Spleen (tissue), 13 donors: ENCODE results near the gene SV2A. TPM values are rescaled to one million over a fixed set of nuclear protein-coding genes. Genes with fewer than 3 reads are reported as not detected.

ENCODE experiments used
- DNase-seq: peaks from one replicate; pipeline ENCODE4 v3.0.0-alpha.2; 2020
- H3K27ac ChIP-seq, 8 donors: fragments of 200-600 bp; sonication (generic) in 7 of 8; 1 replicate in 4 of 8; 2 replicates in 4 of 8; pipeline versions ENCODE4 v1.5.0 to v1.8.0; 2016 to 2021; ENCODE audit warnings: inconsistent platforms in 4 of 8, mild to moderate bottlenecking in 4 of 8, moderate library complexity in 1 of 8
- H3K27me3 ChIP-seq, 7 donors: fragments of 200-600 bp; sonication (generic) in 6 of 7; replicated peaks in 1 of 7; 1 replicate in 4 of 7; 2 replicates in 3 of 7; pipeline versions ENCODE4 v1.5.0 to v1.8.0; 2016 to 2021; ENCODE audit warnings: inconsistent platforms in 3 of 7, mild to moderate bottlenecking in 1 of 7
- H3K36me3 ChIP-seq, 6 donors: fragments of 200-600 bp; sonication (generic) in 5 of 6; 1 replicate in 4 of 6; 2 replicates in 2 of 6; pipeline versions ENCODE4 v1.5.0 to v1.8.0; 2016 to 2021; ENCODE audit warnings: inconsistent platforms in 2 of 6
- H3K4me1 ChIP-seq, 6 donors: fragments of 200-600 bp; sonication (generic) in 5 of 6; 1 replicate in 3 of 6; 2 replicates in 3 of 6; pipeline versions ENCODE4 v1.5.0 to v1.8.0; 2016 to 2021; ENCODE audit warnings: inconsistent platforms in 3 of 6
- H3K4me3 ChIP-seq, 8 donors: fragments of 200-600 bp; sonication (generic) in 7 of 8; 1 replicate in 4 of 8; 2 replicates in 4 of 8; pipeline versions ENCODE4 v1.5.0 to v1.8.0; 2016 to 2021; ENCODE audit warnings: inconsistent platforms in 4 of 8, mild to moderate bottlenecking in 4 of 8, moderate library complexity in 2 of 8
- H3K9me3 ChIP-seq, 8 donors: fragments of 200-600 bp; sonication (generic) in 7 of 8; 1 replicate in 4 of 8; 2 replicates in 4 of 8; pipeline versions ENCODE4 v1.5.0 to v1.8.0; 2016 to 2021; ENCODE audit warnings: inconsistent platforms in 4 of 8
- POLR2A ChIP-seq, 3 donors: fragments of 450-650 bp; IDR thresholded peaks; one replicate each; pipeline ENCODE4 v1.5.1; 2017; ENCODE audit warnings: antibody characterized with exemption in 3 of 3, mild to moderate bottlenecking in 1 of 3
- POLR2AphosphoS5 ChIP-seq, 3 donors: sonication (generic); formaldehyde crosslinking; IDR thresholded peaks; one replicate each; pipeline ENCODE4 v1.5.1; 2017; ENCODE audit warnings: antibody characterized with exemption in 3 of 3
- whole genome bisulfite sequencing, 5 donors: extraction: QIAGEN DNeasy Blood & Tissue Kit in 3 of 5; methylation state at CpG; one replicate each; pipeline versions ENCODE4 v1.1.5 to v1.1.7; 2013 to 2018; 5-methylcytosine and 5-hydroxymethylcytosine counted together
- intact Hi-C: fragments of 100-400 bp; cut with DNase I; formaldehyde crosslinking; loops from one replicate; pipeline ENCODE4 v1.15.0; 2023; ENCODE audit warnings: low total_unique reads
- long read RNA-seq, 2 donors: transcript quantifications; one replicate each; lab custom pipeline, GENCODE V29; 2026
- polyA plus RNA-seq, 3 donors: library from polyadenylated mRNA; stranded (reverse); fragments of 200-250 nt; gene quantifications; one replicate each; pipeline ENCODE4 v1.2.1, GENCODE V29; 2013
- total RNA-seq, 7 donors: library from RNA; depleted of rRNA in 3 of 7; stranded (reverse); fragments of >200 nt in 3 of 7; fragmentation: NEBNext Ultra II Directional in 4 of 7; extraction: Animal tissue kit (Norgen Biotek cat#: 25700) in 4 of 7; gene quantifications; one replicate each; pipeline versions ENCODE4 v1.1.0 to v1.2.1, GENCODE V29; 2016 to 2021
- TF ChIP-seq, protein P1 (sequence below), 11 experiments: fragments of 200-600 bp in 7 of 11; fragments of 450-650 bp in 4 of 11; sonication (generic) in 4 of 11; IDR thresholded peaks in 8 of 11; conservative IDR thresholded peaks in 3 of 11; 1 replicate in 7 of 11; 2 replicates in 4 of 11; pipeline versions ENCODE4 v1.4.0 to v1.8.0; 2016 to 2021; ENCODE audit warnings: antibody characterized with exemption in 11 of 11, inconsistent platforms in 4 of 11, mild to moderate bottlenecking in 1 of 11
- donor health status: healthy with polysubstance abuse.
- donor health status: DM: no; HTN: no; CAD: no; lungs with moderate emphysema.
- donor health status: DM: no; HTN: no; CAD: no.
- donor health status: Bipolar disorder and iron deficiency.
- donor health status: healthy.
- donor health status: DM: no; HTN: no; CAD: no.
- donor health status: DM: yes; HTN: yes; CAD: no.

Gene SV2A
- total RNA-seq (1 to 10 TPM; 1.1 to 3.7 (median 2.5) TPM), polyA plus RNA-seq (under 1 TPM; 0.43 to 0.90 (median 0.64) TPM)
- long read RNA-seq, donor 1, result 0 reads
- long read RNA-seq, donor 2, result 0 reads

DNA sequence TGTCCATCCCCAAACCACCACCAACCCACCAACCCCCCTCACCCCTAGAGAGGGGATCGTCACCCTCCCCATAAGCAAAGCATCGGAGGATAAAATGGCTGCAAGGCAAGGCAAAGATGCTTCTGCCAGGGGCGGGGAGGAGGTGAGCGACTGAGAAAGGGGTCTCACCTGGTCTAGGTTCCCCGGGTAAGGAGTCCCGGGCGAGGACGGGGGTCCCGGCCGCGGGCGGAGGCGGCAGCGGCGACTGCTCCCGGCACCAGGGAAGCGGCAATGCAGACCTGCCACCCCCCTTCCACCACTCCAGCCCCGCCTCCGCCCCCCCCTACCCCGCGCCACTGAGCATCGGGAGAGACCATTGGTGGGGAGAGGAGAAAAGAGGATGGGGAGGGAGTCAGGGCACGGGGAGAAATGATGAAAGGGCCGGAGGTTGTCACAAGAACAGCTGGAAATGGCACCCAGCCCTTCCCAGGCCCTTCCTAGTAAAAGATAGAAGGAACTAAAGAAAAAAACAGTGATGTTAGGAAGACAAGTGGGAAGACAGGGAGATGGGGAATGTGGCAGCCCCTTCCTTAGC lies at the start of gene SV2A:
TSS of gene SV2A (minus strand) at position 274 of the 574 bp plus-strand sequence. CDS start 4,004 bp downstream, outside the sequence.
- WGBS, 5 donors, result 0 to 3% (median 1%) methylated on average over 17 to 24 of the region's 24 CpGs
- DNase-seq, result no peak

GRCh38 chr1:149967041-149967440 lies 49.4 kb upstream of the SV2A start:
- H3K27me3 ChIP-seq, result no peaks in the 10 kb centered on the region
- no peak for DNase-seq
- H3K9me3 ChIP-seq, result no peaks in the 10 kb centered on the region
- no peak overlapping the region for H3K27ac ChIP-seq
- peaks cover 0 to 78% (median 46%) of the 10 kb centered on the region in 6 donors for H3K36me3 ChIP-seq
- WGBS, 5 donors, result 88 to 95% (median 91%) methylated on average over 3 of the region's 3 CpGs
- intact Hi-C loops, result no loop called here
- TF ChIP-seq POLR2A (IDR thresholded peaks at IDR 0.05) (no peak), POLR2AphosphoS5 (IDR thresholded peaks at IDR 0.05) (no peak)
- TF ChIP-seq, protein P1, sequence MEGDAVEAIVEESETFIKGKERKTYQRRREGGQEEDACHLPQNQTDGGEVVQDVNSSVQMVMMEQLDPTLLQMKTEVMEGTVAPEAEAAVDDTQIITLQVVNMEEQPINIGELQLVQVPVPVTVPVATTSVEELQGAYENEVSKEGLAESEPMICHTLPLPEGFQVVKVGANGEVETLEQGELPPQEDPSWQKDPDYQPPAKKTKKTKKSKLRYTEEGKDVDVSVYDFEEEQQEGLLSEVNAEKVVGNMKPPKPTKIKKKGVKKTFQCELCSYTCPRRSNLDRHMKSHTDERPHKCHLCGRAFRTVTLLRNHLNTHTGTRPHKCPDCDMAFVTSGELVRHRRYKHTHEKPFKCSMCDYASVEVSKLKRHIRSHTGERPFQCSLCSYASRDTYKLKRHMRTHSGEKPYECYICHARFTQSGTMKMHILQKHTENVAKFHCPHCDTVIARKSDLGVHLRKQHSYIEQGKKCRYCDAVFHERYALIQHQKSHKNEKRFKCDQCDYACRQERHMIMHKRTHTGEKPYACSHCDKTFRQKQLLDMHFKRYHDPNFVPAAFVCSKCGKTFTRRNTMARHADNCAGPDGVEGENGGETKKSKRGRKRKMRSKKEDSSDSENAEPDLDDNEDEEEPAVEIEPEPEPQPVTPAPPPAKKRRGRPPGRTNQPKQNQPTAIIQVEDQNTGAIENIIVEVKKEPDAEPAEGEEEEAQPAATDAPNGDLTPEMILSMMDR (IDR thresholded peaks at IDR 0.05 in 8 of 11, conservative IDR thresholded peaks at IDR 0.05 in 3 of 11), result no peak
- H3K4me3 ChIP-seq, result no peak overlapping the region
- peaks cover 5 to 15% (median 7%) of the 10 kb centered on the region in 6 donors for H3K4me1 ChIP-seq

More for the DNA sequence above, at the start of gene SV2A:
- TF ChIP-seq, protein P1 (IDR thresholded peaks at IDR 0.05 in 8 of 11, conservative IDR thresholded peaks at IDR 0.05 in 3 of 11), result no peak
- TF ChIP-seq POLR2A (IDR thresholded peaks at IDR 0.05) (no peak), POLR2AphosphoS5 (IDR thresholded peaks at IDR 0.05) (peak in 2 of 3 donors; percentile 34 to 59)
- intact Hi-C loops, result no loop called here
- Histone ChIP-seq H3K9me3 (no peaks in the 10 kb centered on the region), H3K27me3 (peaks cover 0 to 26% (median 8%) of the 10 kb centered on the region in 7 donors), H3K27ac (peak within 1 kb of the TSS in 2 of 8 donors; percentile 3 to 30), H3K4me1 (peaks cover 0 to 30% (median 23%) of the 10 kb centered on the region in 6 donors), H3K36me3 (peaks cover 3 to 16% (median 7%) of the 10 kb centered on the region in 6 donors), H3K4me3 (peak within 1 kb of the TSS; percentile 22 to 75 (median 38))

DNA sequence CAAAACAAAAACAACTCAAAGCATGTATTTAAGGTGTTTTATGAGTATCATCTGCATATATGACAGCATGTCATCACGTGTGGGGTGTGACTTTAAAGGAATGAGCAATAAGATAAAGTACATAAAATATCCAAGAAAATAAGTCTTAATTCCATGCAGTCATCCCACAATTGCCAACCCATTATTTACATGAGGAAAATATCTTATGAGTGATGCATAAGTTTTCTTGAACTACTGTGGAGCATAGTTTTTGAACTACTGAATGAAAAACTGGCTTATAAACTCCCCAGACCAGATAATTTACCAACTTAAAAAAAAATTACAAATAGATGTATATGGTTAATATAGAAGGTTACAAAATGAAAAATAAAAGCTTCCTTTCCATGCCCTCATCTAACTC lies 48.8 kb upstream of the SV2A start:
- Histone ChIP-seq H3K4me3 (no peak overlapping the region), H3K4me1 (peaks cover 8 to 20% (median 11%) of the 10 kb centered on the region in 6 donors), H3K27me3 (no peaks in the 10 kb centered on the region), H3K36me3 (peaks cover 0 to 72% (median 42%) of the 10 kb centered on the region in 6 donors), H3K27ac (no peak overlapping the region), H3K9me3 (no peaks in the 10 kb centered on the region)
- no peak for DNase-seq
- TF ChIP-seq, protein P1 (IDR thresholded peaks at IDR 0.05 in 8 of 11, conservative IDR thresholded peaks at IDR 0.05 in 3 of 11), result no peak
- TF ChIP-seq POLR2A (IDR thresholded peaks at IDR 0.05) (no peak), POLR2AphosphoS5 (IDR thresholded peaks at IDR 0.05) (no peak)
- intact Hi-C loops, result no loop called here
- 76 to 97% (median 89%) methylated on average over 1 of the region's 1 CpG for WGBS, 5 donors

- Histone ChIP-seq H3K9me3 (no peaks in the 10 kb centered on the region), H3K36me3 (peaks cover 0 to 62% (median 35%) of the 10 kb centered on the region in 6 donors), H3K4me1 (peaks cover 8 to 20% (median 11%) of the 10 kb centered on the region in 6 donors), H3K4me3 (no peak overlapping the region), H3K27me3 (no peaks in the 10 kb centered on the region), H3K27ac (no peak overlapping the region)
- TF ChIP-seq POLR2AphosphoS5 (IDR thresholded peaks at IDR 0.05) (no peak), POLR2A (IDR thresholded peaks at IDR 0.05) (no peak)
- TF ChIP-seq, protein P1 (IDR thresholded peaks at IDR 0.05 in 8 of 11, conservative IDR thresholded peaks at IDR 0.05 in 3 of 11), result no peak
- WGBS, 5 donors, result 83 to 96% (median 86%) methylated on average over 3 of the region's 3 CpGs
- no peak for DNase-seq
- intact Hi-C loops, result no loop called here
These were observed 47.8 kb upstream of the SV2A start for GRCh38 chr1:149965440-149965839.
